Urothelium cell line (cell line): ENCODE results near the gene DLG5.
"Not testable (repeated sequence)": the region's sequence is repeated elsewhere in the genome, so short reads cannot be mapped to it uniquely, and the experiment has no call there.

Experiments
- DNase-seq: peaks from one replicate; pipeline ENCODE4 v3.0.0; 2011; ENCODE audit warnings: low spot score, mixed read lengths
- FAIRE-seq: peaks from 2 replicates; lab custom pipeline; 2011; peaks lifted over from hg19 to GRCh38; lab: Jason Lieb, UNC

Gene DLG5

DNA sequence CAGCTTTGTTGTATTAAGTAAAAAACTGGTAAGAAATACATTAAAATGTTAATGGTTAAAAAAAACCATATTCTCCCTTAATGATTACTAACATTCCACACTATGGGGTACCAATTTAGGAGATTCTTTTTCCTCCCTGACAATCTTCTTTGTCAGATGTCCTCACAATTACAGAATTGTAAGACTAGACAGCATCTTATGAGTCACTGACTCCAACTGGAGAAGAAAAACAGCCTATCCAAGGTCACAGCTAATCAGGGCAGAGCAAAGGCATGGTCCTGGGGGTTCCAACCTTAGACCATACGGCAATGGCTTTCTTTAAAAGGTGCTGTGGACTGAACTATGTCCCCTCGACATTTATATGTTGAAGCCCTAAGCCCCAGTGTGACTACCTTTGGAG is 127.6 kb downstream of the DLG5 start:
- FAIRE-seq (no peak), DNase-seq (no peak)

DNA sequence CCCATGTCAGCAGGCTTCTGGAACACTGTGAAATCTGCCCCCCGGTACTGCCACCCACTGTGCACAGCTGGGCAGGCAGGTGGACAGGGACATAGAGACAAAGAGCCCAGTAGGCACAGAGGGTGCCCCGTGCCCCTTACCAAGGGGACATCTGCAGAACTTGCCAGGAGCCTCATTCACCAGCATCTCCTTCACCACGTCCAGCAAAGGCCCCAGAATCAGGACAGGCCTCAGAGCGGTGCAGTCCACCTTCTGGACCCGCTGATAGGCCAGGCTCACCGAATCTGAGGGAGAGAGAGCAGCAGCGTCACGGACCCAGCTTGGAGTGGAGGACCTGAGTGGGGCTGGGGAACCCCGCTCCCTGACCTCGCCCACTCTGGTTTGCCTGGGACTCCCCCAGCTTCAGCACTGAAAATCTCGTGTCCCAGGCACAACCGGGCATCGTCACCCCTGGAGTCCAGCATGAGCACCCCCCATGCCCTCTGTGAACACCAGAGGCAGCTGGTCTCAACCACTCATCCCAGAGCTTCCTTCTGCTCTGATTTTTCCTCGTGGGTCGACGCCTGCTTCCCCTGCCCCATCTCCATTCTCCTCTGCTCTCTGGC is 130.1 kb downstream of the DLG5 start:
- FAIRE-seq, result no peak
- no peak for DNase-seq

DNA sequence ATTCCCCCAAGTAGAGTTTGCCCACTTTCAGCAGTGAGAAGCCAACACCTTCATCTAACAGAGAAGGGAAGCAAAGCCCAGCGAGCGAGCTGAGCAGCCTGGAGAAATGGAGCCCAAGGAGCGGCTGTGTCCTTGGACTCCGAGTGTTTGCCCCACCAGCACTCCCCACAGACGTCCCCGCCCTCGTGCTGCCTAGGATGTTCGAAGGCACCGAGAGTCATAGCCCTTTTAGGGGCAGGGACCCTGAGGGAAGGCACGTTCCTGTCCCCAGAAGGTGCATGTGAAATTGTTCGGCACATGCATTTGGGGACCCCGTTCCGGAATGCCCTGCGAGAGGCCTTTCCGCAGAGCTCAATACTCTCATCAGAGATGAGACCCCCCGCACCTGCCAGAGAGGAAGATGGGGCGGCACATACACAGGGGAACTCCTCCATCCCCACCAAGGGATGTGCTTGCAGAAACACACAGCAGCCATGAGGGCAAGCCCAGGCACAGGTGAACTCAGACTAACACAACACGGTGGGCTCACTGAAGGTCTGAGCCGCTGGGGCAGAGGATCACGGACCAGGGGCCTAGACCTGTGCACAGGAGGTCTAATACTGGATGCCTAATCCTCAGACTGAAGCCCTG is 131.0 kb downstream of the DLG5 start:
- DNase-seq, result no peak
- no peak for FAIRE-seq

DNA sequence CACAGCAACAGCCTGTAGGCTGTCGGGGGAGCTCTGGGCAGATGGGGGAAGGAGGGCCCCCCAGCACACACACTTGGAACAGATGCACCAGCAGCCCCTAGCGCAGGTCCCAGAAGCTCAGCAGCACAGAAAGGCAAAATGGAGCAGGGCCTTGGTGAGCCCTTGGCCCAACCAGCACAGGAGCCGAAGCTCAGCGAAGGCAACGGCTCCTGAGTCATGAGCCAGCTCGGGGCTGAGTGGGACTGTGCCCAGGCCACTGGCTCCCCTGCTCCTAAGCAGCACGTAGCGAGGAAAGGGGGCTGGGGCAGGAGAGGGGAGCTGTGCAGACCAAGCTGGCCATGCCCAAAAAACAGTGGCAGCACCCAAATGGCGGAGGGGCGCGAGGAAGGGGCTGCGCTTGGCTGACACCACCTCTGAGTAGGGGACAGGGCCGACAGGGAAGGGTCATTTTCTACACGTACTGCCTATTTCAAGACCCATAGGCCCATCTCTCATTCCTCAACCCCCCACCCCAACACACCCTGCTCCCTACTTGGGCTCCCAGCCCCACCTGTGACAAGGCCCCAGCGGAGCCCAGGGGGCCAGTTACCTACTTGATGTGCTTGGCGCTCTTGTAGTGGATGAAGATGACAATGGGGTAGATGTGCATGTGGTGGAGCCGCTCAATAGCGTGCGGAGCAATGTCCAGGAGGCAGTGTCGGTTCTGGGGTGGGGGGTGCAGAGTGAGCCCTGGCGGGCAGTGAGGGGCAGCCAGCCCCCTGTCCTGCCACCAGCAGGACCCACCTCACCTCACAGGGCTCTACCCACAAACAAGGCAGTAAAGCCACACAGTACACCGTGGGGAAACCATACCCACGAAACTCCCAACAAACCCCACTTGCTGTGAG is 132.1 kb downstream of the DLG5 start:
- DNase-seq (no peak), FAIRE-seq (no peak)

DNA sequence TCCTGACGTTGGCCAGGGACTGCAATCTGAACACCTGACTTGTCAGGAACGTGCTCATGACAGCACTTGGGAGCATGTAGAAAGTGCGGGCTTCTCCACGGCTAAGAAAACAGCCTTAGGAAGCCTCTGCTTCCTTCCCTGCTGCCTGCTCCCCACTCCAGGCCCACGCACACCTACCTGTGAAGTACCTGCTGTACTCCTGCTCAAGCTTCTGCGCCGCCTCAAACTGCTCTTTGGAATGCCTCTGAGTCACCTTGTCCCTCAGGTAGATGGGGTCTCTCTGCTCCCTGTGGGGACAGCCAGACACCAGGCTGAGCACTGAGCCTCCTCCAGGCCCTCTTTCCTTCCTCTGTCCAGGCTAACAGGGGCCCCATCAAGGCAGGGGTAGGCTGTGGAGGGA is 132.7 kb downstream of the DLG5 start:
- DNase-seq (no peak), FAIRE-seq (no peak)

DNA sequence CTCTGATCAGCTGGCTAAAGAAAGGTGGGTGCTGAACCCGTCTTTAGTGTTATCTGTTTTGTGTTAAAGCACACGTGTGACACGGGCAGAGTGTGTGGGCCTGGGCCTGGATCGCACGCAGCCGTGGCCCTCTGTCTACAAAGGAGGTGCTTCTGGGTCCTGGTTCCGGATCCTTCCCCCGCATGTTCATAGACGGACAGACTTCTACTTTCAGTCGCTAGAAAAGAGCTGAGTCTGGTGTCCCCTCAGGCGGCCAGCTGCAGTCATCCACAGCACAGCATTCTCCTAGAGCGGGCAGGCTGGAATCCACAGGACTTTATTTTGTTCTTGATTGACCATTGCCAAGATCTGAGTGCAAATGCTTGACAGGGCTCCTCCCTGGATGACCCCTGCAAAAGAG is 134.4 kb downstream of the DLG5 start:
- DNase-seq (no peak), FAIRE-seq (no peak)

DNA sequence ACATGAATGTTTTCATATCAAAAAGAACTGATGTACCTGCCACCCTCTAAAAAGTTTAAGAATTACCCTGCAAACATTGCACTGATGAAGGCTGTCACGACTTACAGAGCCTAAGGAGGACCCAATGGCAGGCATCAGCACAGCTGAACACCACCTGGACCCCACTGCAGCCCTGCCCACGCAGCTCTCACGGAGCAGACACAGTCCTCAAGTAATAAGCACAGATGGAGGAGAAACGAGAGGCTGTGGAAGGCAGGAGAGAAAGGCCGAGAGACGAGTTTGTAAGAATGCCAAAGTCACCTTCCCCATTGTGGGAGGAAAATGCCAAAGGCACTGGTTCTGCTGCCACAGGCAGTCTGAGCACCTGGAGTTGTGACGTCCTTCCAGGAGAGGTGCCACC is 135.0 kb downstream of the DLG5 start:
- FAIRE-seq, result no peak

DNA sequence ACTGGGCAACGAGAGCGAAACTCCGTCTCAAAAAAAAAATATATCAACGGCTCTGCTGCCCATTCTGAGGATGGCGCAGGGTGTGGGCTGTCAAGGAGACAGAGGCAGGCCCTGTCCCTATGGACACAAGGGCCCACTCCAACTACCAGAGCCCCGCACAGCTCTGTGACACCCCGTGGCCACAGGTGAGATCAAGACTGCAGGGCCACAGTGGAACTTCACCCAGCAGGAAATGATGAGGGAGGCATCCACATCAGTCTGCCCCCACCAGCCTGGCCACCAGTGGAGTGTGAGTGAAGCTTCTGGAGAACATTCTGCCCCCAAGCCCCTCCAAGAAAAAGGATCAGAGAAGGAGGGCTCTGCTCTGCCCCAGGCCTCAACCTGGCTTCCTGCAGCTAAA is 136.7 kb downstream of the DLG5 start:
- no peak for FAIRE-seq
- no peak for DNase-seq

More for the DNA sequence above, 135.0 kb downstream of the DLG5 start:
- no peak for DNase-seq

DNA sequence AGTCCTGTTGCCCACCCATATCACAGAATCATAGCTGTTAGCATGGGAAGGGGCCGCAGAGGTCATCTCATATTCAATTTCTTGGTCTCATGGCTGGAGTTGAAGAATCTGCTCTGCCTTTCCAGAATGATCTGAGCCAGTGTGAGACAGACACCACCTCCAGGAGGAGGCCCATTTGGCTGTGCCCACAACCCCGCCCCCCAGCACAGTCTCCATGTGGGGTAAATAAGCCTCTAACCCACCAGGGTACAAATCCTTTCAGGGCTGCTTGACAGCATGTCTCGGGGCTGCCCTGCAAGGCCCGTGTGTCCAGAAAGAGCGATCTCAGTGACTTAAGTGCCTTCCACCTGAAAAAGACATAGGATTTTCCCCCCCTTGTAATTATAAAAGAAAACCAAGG is 137.5 kb downstream of the DLG5 start:
- no peak for DNase-seq
- no peak for FAIRE-seq

DNA sequence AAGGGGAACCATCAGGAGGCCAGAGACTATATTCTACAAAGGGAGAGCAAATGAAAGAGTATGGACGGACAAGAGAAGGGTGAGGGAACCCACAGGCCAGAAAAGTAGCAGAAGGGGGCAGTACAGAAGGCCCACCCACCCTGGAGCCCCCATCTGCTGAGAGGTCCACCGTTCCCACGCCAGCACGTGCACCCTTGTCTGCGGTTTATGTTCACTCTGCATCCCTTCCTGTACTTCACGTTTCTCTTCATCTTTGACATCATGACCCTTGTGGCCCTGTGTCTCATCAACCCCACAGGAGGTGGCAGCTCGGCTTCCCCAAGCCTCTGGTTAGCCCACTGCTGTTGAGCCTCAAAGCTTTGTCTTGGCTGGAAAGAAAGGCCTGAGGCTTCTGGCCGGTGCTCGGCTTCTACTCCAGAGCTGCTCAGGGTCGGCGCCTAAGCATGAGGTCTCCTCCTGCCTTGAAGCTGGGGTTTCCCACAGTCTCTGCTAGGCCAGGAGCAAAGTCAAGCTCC is 138.0 kb downstream of the DLG5 start:
- no peak for DNase-seq
- no peak for FAIRE-seq

DNA sequence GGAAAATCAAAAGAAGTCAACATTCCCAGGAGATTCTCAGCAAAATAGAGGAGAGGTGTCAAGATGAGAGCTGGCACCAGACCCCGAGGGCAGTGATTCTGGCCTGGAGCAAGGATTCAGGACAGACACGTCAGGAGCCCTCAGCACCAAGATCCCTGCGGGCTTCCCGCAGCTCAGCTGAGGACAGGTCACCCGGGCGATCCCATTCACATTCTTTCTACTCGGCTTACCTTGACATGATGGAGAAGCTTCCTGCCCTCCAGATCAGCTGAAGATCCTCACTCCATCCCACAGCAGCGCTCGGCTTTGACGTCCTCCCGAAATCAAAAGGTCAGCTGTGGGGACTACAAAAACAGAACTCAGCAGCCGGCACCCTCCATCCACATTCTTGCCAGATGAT is 139.1 kb downstream of the DLG5 start:
- FAIRE-seq (no peak), DNase-seq (no peak)

DNA sequence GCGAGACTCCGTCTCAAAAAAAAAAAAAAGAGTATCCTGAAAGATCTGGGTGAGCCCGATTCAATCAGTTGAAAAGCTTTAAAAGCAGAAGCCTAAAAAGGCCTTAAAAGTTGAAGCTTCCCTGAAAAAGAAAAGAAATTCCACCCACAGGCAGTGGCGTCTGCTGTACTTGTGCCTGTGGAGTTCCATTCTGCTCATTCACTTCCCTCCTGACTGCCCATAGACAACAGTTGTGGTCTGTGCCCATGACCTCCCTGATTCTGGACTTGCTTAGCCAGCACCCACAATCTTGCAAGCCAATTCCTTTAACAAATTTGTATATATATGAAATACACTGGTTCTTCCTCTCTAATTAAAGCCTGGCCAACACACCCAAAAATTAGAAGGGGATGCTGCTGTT is 141.7 kb downstream of the DLG5 start:
- DNase-seq (no peak), FAIRE-seq (no peak)

DNA sequence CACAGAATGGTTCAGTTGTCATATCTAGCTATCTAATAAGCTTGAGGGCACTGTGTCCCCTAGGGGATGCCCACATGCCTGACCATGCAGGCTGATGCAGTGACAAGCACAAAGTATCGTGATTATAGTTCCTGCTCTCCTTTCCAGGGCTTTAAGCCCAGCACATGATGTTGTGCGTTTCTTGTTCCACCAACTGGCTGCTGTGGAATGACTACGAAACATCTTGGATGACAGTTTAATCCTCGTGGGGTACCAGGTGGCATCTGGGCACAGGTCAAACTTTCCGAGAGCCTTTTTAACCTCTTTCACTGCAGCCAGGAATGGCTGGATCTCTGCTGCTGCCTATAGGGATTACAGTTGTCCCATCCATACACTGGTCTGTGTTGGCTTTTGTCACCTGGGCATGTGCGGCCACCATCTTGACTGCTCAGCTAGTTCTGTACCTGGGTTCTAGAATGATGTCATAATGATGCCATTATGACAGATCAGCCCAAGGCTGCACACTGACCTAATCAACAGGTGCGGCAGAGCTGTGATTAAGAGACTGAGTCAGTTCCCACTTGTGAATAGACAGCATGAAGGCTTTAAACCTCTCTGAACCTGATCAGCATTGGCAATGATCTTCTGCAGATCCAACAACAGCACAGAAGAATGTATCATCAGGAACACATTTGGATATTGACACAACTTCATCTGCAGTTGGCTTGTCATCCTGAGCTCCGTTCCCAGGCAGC is 144.1 kb downstream of the DLG5 start:
- FAIRE-seq, result no peak
- no peak for DNase-seq

DNA sequence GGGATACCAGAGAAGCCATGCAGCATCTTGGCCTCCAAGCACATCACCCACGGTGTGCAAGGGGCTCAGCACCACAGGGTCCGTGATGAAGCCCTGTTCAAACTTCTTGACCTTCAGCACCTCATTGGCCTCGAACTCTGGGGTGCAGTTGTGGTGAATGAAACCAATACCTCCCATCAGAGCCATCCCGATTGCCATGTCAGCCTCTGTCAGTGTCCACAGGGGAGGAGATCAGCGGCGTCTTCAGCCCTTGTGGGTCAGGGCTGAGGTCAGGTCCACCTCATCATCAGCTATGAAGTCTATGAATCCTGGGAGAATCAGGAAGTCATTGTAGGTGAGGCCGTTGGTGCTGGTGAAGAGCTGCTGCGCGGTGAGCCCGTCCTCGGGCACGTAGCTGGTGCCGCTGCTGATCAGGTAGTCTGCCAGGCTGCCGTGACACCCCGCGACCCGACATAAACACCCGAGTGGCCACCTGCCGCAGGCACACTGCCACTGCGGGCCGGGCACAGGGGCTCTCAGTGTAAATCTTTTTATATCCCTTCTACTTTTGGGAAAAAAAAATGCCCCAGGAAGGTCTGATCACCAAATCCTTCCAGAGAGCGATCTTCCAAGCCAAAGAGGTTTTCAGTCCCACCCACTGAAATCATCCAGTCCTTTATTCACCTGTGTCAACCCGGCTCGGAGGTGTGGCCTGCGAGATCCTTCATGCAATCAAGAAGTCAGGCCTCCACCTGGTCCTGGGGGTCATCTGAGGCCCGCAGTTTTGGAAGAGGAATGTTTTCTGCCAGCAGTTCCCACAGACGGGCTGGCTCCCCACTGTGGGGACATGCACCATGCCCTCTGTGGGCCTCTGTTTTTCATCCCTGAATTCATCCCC is 144.9 kb downstream of the DLG5 start:
- FAIRE-seq (no peak), DNase-seq (no peak)

DNA sequence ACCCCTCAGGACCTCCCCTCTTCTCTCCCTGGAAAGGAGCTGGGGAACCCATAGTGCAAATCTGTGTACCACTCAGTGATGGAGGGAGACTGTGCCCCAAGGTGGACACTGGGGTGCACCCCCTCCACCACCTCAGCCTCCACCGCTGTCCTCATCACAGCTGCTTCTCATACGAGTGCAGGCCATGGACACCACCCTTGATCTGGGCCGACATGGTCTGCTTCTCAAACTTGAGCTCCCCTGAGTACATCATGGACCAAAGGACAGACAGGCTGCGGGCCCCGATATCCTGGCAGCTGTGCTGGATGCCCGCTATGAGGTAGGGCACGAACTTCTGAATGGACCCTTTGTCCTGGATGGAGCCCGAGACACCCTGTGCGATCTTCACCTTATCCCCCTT is 146.4 kb downstream of the DLG5 start:
- no peak for FAIRE-seq
- DNase-seq, result no peak

DNA sequence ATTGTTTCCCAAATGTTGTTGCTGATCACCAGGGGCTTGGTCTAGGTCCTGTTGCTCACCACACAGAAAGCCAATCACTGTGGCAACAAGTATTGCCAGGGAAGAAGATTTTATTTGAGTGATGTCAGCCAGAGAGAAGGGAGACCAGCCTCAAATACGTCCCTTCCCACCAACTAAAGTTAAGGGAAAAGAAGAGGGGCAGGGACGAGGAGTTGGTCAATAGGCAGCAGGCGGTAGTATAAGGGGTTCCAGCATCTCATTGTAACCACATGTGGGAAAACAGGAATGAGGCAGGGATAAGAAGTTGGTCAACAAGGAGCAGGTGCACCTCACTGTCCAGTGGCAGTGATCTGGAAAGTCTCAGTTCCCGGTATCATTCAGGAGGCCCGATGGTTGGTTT is 150.1 kb downstream of the DLG5 start:
- DNase-seq (no peak), FAIRE-seq (no peak)

DNA sequence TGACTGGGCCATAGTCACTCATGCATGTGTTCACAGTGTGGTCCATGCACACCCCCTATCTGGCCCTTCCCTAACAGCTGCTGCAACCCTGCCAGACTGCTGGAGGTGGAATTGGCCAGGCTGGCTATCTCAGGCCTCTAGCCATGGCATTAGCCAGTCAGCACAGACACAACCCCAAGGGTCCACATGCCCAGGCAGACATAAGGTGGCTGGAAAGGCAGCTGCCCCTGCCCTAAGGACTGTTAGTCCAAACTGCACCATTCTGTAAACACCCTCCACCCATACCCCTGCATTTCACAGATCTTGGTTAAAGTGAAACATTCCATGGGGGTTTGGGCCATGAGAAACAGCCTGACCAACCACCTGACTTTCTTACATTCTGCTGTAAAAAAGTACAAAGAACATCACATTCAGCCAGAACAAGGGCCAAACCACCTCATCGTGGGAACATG is 151.6 kb downstream of the DLG5 start:
- FAIRE-seq (peak; percentile 53), DNase-seq (no peak)

DNA sequence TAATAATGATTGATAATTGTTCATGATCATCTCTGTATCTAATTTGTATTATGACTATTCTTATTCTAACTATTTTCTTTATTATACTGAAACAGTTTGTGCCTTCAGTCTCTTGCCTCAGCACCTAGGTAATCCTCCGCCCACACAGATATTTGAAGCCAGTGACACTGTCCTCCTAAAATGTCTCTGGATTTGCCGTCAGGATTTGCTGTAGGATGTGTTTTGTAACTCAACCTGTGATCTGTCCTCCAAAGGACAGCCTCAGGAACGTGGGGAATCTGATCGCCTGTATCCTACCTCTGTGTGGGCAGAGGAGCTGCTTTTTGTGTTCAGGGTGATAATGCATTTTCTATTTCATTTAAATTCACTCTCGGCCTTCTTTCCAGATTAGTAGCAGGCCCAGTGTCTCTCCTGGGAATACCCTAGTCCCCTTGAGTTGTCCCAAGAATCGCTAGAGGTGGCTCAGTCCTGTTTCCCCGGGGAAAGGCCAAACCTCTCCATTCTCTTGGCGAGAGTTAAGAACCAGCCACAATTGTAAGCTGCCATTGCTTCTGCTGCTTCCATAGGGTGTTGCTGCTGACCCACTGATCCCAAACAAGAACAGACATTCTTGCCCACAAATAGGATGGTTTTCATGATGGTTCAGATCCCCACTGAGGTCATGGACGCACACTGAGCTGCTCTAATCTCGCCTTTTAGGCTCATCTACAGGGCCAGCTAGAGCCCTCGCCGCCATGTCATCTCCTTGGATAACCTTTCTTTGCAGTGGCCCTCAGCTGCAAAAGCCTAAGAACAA is 152.7 kb downstream of the DLG5 start:
- DNase-seq (no peak), FAIRE-seq (no peak)

DNA sequence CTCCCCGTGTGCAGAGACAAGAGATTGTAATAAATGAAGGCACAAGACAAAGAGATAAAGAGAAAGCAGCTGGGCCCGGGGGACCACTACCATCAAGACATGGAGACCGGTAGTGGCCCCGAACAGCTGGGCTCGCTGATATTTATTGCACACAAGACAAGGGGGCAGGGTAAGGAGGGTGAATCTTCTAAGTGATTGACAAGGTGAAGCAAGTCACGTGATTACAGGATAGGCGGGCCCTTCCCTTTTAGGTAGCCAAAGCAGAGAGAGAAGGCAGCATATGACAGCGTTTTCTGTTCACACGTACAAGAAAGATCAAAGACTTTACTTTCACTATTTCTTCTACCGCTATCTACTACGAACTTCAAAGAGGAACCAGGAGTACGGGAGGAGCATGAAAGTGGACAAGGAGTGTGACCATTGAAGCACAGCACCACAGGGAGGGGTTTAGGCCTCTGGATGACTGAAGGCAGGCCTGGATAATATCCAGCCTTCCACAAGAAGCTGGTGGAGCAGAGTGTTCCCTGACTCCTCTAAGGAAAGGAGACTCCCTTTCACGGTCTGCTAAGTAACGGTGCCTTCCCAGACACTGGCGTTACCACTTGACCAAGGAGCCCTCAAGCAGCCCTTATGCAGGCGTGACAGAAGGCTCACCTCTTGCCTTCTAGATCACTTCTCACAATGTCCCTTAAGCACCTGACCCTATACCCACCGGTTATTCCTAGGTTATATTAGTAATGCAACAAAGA is 153.5 kb downstream of the DLG5 start:
- not testable (repeated sequence) for FAIRE-seq, DNase-seq
